HepG2 (cell line): ENCODE measurements around the gene GCDH. TPM values are rescaled to one million over a fixed set of nuclear protein-coding genes. Genes with fewer than 3 reads are reported as not detected.

Experiments used
- ATAC-seq: fragments of 200-7000 bp; cut with Tn5 transposase; 3 replicates; pipeline ENCODE4 v1.9.1; 2020; ENCODE audit warnings: mild to moderate bottlenecking, moderate library complexity
- BruUV-seq: library from RNA; stranded (reverse); fragments of 400-500 nt; replicated peaks from 2 replicates; lab custom pipeline; 2021; lab: Mats Ljungman, UMichigan
- CTCF ChIA-PET: fragments of 300-600 bp; formaldehyde crosslinking; extraction: SDS; loops from one replicate; lab custom pipeline; 2021; ENCODE audit warnings: low total read pairs, inconsistent platforms, low intra/inter-chr PET ratio; lab: Yijun Ruan, JAX
- POLR2A ChIA-PET: fragments of 350-600 bp; sonication (Branson Sonifier 250); formaldehyde crosslinking; loops from one replicate; lab custom pipeline; 2020; ENCODE audit warnings: antibody characterized with exemption, inconsistent platforms; lab: Yijun Ruan, JAX
- DNase-seq: peaks from one replicate; pipeline ENCODE4 v3.0.0-alpha.2; 2015; ENCODE audit warnings: low spot score
- FAIRE-seq: peaks from 3 replicates; lab custom pipeline; 2011; peaks lifted over from hg19 to GRCh38; lab: Jason Lieb, UNC
- H2AFZ ChIP-seq: one replicate; pipeline ENCODE4 v1.6.1; 2011; ENCODE audit warnings: low read length, inconsistent platforms
- H3K27ac ChIP-seq: fragments of 300-600 bp; 3 replicates; pipeline ENCODE4 v1.8.0; 2011; ENCODE audit warnings: mixed run types, mild to moderate bottlenecking, mixed read lengths, low read length, inconsistent platforms; ENCODE audit not compliant: insufficient read depth; ENCODE audit errors: extremely low read length
- H3K27me3 ChIP-seq, 2 experiments: fragments of 200-600 bp in 1 of 2; 2 replicates in 1 of 2; 3 replicates in 1 of 2; pipeline versions ENCODE4 v1.6.0 to v1.8.0; 2011; ENCODE audit warnings: low read length in 2 of 2, mild to moderate bottlenecking in 2 of 2, moderate library complexity in 2 of 2, inconsistent platforms in 1 of 2; ENCODE audit not compliant: insufficient read depth in 2 of 2, control insufficient read depth in 1 of 2
- H3K36me3 ChIP-seq, 2 experiments: fragments of 200-600 bp in 1 of 2; replicated peaks in 1 of 2; 2 replicates in 1 of 2; 3 replicates in 1 of 2; pipeline versions ENCODE4 v1.5.1 to v1.8.0; 2011; ENCODE audit warnings: low read length in 2 of 2, inconsistent platforms in 1 of 2; ENCODE audit not compliant: insufficient read depth in 2 of 2, control insufficient read depth in 1 of 2
- H3K4me1 ChIP-seq: 2 replicates; pipeline ENCODE4 v1.5.1; 2012; ENCODE audit warnings: low read length, inconsistent platforms; ENCODE audit not compliant: insufficient read depth
- H3K4me2 ChIP-seq: 2 replicates; pipeline ENCODE4 v1.6.0; 2011; ENCODE audit warnings: low read depth, low read length, inconsistent platforms
- H3K4me3 ChIP-seq, 3 experiments: fragments of 200-600 bp in 1 of 3; sonication (generic), shearing (Covaris generic) in 1 of 3; replicated peaks in 1 of 3; 2 replicates each; pipeline ENCODE4 v1.5.1; 2011 to 2016; ENCODE audit warnings: low read length in 3 of 3, inconsistent platforms in 2 of 3, low read depth in 2 of 3, mild to moderate bottlenecking in 2 of 3, control low read depth in 1 of 3, mixed read lengths in 1 of 3; ENCODE audit not compliant: insufficient read depth in 1 of 3
- H3K79me2 ChIP-seq: one replicate; pipeline ENCODE4 v1.6.1; 2011; ENCODE audit warnings: low read length, inconsistent platforms; ENCODE audit not compliant: insufficient read depth
- H3K9ac ChIP-seq: 2 replicates; pipeline ENCODE4 v1.6.0; 2011; ENCODE audit warnings: mild to moderate bottlenecking, low read depth, low read length, inconsistent platforms; ENCODE audit not compliant: insufficient read depth
- H3K9me3 ChIP-seq: 2 replicates; pipeline ENCODE4 v1.5.1; 2012; ENCODE audit warnings: mild to moderate bottlenecking, low read length
- H4K20me1 ChIP-seq: 2 replicates; pipeline ENCODE4 v1.6.0; 2011; ENCODE audit warnings: inconsistent platforms, mild to moderate bottlenecking, low read length, moderate library complexity; ENCODE audit not compliant: insufficient read depth
- JUNB ChIP-seq: sonication (generic); formaldehyde crosslinking; IDR thresholded peaks from 2 replicates; pipeline ENCODE4 v1.8.0; 2022; ENCODE audit warnings: missing genetic modification reagents, mild to moderate bottlenecking, borderline replicate concordance
- POLR2G ChIP-seq: fragments of 200-400 bp; formaldehyde crosslinking; IDR thresholded peaks from 2 replicates; pipeline ENCODE4 v1.6.1; 2018; ENCODE audit warnings: mild to moderate bottlenecking, low read depth, low read length, moderate library complexity
- RBFOX2 ChIP-seq: fragments of 200-400 bp; formaldehyde crosslinking; IDR thresholded peaks from 2 replicates; pipeline ENCODE4 v1.6.1; 2017; ENCODE audit warnings: low read depth, mild to moderate bottlenecking, low read length
- ZNF20 ChIP-seq: sonication (generic); formaldehyde crosslinking; IDR thresholded peaks from 2 replicates; pipeline ENCODE4 v1.4.0; 2020; ENCODE audit warnings: mild to moderate bottlenecking, moderate library complexity, missing genetic modification reagents
- ZNF790 ChIP-seq: sonication (generic); formaldehyde crosslinking; IDR thresholded peaks from 2 replicates; pipeline ENCODE4 v1.8.0; 2022; ENCODE audit warnings: missing genetic modification reagents, mild to moderate bottlenecking, borderline replicate concordance
- WGBS: methylation state at CpG from one replicate; pipeline ENCODE4 v1.1.6; 2017; ENCODE audit warnings: low lambda C conversion rate; 5-methylcytosine and 5-hydroxymethylcytosine counted together
- in situ Hi-C: cut with HindIII; loops from 2 replicates; pipeline ENCODE4 v1.10.0; 2017; ENCODE audit warnings: low pct_unique_long_range_greater_than_20kb; ENCODE audit not compliant: extremely low pct_ligation_motif_present
- intact Hi-C: fragments of 100-400 bp; cut with micrococcal nuclease; formaldehyde crosslinking; loops from one replicate; pipeline ENCODE4 v1.10.0; 2022; ENCODE audit not compliant: unreplicated experiment
- polyA plus RNA-seq, 8 experiments: library from polyadenylated mRNA; depleted of rRNA in 3 of 8; stranded (reverse) in 7 of 8; unstranded in 1 of 8; fragments of >200 nt; fragmentation: Illumina TruSeq in 4 of 8; extraction: Trizol in 4 of 8; gene quantifications; 2 replicates each; pipeline versions ENCODE4 v1.2.1 to v1.2.3, GENCODE V29; 2011 to 2016; ENCODE audit warnings: low read depth in 4 of 8, missing spikeins in 1 of 8, mixed read lengths in 1 of 8; ENCODE audit not compliant: insufficient read depth in 1 of 8
- total RNA-seq, 5 experiments: library from RNA; depleted of rRNA; stranded (reverse); fragments of >200 nt; fragmentation: Illumina TruSeq; extraction: Trizol; gene quantifications; 2 replicates each; pipeline ENCODE4 v1.2.3, GENCODE V29; 2016; ENCODE audit warnings: low read depth in 1 of 5

GCDH gene
- total and polyA plus RNA-seq, 2 of the 13 experiments (the other 11 are each of a cell fraction or from before 2014, with no cell fraction given): 15.1 to 38.0 TPM

DNA sequence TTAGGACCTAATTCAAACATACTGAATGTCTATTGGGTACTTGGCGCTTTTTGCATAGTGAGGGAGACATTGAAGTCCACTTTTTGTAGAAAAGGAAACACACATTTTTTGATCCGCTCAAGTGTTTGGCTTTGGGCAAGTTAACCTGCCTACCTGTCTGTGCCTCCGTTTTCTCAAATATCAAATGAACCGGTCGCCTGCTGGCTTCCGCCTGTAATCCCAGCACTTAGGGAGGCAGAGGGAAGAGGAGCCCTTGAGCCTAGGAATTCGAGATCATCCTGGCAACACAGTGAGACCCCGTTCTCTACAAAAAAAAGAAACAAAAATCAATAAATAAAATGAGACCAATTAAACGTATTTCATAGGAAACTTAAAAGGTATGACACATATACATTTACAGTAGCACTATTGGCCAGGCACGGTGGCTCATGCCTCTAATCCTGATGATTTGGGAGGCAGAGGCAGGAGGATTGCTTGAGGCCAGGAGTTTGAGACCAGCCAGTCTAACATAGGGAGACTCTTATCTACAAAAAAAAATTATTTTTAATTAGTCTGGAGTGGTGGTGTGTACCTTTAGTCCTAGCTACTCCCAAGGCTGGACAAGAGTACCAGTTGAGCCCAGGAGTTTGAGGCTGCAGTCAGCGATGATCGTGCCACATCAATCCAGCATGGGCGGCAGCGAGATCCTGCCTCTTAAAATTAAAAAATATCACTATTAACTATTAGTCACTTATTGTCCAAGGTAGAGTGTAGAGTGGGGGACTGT is 56.0 kb downstream of the GCDH start:
- H2AFZ ChIP-seq: no peak overlapping the region
- peak overlapping the region; percentile 82 to 89 (median 84) for H3K4me3 ChIP-seq
- in situ Hi-C loops (no loop called here), intact Hi-C loops (no loop called here)
- H4K20me1 ChIP-seq: no peaks in the 10 kb centered on the region; the same call in 1 of the 2 replicates
- peaks cover 28% of the 10 kb centered on the region for H3K4me1 ChIP-seq
- ATAC-seq (no peak), FAIRE-seq (peak; percentile 23), DNase-seq (no peak)
- H3K9me3 ChIP-seq: no peaks in the 10 kb centered on the region
- TSS peak; percentile 61 for BruUV-seq
- POLR2A ChIA-PET: interaction anchor here (0.6 to 1.8 kb wide), 14 partner anchors 9 to 1135 kb away, joined by 3 to 25 read pairs (median 3); partner anchors contain the start of genes DNASE2, FARSA, GADD45GIP1 and GET3
- no peak for TF ChIP-seq ZNF20 (CRISPR knock-in tag)
- peak; percentile 31; the same call in 1 of the 2 replicates for TF ChIP-seq JUNB
- no peaks in the 10 kb centered on the region; a peak in 1 of 5 replicates for H3K27me3 ChIP-seq
- WGBS: 40% methylated on average over 14 of the region's 14 CpGs
- peak overlapping the region; percentile 91 for H3K9ac ChIP-seq
- CTCF ChIA-PET: no interaction called here
- peaks cover 31 to 55% of the 10 kb centered on the region in 2 experiments for H3K36me3 ChIP-seq
- H3K27ac ChIP-seq: peak overlapping the region; percentile 91
- H3K4me2 ChIP-seq: peak overlapping the region; percentile 74
- H3K79me2 ChIP-seq: peaks cover 22% of the 10 kb centered on the region

DNA sequence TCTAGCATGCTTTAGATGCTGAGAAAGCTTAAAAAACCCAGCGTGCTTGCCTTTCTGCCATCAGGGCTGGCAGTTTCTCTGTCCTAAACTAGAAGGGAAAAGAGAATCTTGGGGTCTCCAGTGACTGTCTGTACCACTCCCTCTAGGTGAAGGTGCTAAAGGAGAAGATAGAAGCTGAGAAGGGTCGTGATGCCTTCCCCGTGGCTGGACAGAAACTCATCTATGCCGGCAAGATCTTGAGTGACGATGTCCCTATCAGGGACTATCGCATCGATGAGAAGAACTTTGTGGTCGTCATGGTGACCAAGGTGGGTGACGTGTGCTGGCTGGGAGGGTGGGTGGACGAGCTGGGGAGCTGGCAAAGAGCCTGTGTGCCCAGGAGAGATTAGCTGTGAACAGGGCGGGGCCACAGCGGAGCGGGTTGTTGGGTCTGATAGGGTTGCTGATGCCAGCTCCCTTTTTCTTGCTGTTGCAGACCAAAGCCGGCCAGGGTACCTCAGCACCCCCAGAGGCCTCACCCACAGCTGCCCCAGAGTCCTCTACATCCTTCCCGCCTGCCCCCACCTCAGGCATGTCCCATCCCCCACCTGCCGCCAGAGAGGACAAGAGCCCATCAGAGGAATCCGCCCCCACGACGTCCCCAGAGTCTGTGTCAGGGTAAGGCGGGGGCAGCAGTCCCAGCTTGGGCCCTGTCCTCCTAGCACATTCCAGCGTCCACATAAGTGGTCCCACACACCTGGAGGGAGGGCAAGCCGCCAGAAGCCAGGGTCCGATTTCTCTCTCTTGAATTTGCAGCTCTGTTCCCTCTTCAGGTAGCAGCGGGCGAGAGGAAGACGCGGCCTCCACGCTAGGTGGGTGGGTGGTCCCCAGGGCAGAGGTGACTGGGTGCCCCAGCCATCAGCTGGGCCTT is 57.0 kb downstream of the GCDH start:
- TF ChIP-seq POLR2G: peak; percentile 33; the same call in 1 of the 2 replicates
- 0 out of 2 replicates have a peak, but pooled peaks have one; percentile 6 for TF ChIP-seq RBFOX2
- TF ChIP-seq ZNF790 (CRISPR knock-in tag): no peak
- peak overlapping the region; percentile 91 for H3K27ac ChIP-seq
- in situ Hi-C loops (no loop called here), intact Hi-C loops (no loop called here)
- H3K36me3 ChIP-seq: peaks cover 35 to 54% of the 10 kb centered on the region in 2 experiments
- H4K20me1 ChIP-seq: no peaks in the 10 kb centered on the region; the same call in 1 of the 2 replicates
- FAIRE-seq (no peak), ATAC-seq (no peak), DNase-seq (no peak)
- no peak overlapping the region for H2AFZ ChIP-seq
- no peaks in the 10 kb centered on the region; a peak in 1 of 5 replicates for H3K27me3 ChIP-seq
- no TSS peak for BruUV-seq
- ChIA-PET POLR2A (interaction anchor here (0.7 kb wide), 1 partner anchor 10 kb away, joined by 3 read pairs; no protein-coding TSS in a partner anchor), CTCF (no interaction called here)
- peaks cover 19% of the 10 kb centered on the region for H3K4me1 ChIP-seq
- no peaks in the 10 kb centered on the region for H3K9me3 ChIP-seq
- WGBS: 96% methylated on average over 15 of the region's 28 CpGs
- H3K4me2 ChIP-seq: peak overlapping the region; percentile 74
- H3K4me3 ChIP-seq: no peak overlapping the region
- peaks cover 22% of the 10 kb centered on the region for H3K79me2 ChIP-seq
- peak overlapping the region; percentile 91; the same call in 1 of the 2 replicates for H3K9ac ChIP-seq
